Measurements from ENCODE around the gene DCTN5. TPM values are rescaled to one million over a fixed set of nuclear protein-coding genes. Genes with fewer than 3 reads are reported as not detected.

DCTN5 gene
- total and polyA plus RNA-seq, 2 donors (not counting 3 experiments of a cell fraction or from before 2014, with no cell fraction given), result 51.6 to 80.8 TPM

DNA sequence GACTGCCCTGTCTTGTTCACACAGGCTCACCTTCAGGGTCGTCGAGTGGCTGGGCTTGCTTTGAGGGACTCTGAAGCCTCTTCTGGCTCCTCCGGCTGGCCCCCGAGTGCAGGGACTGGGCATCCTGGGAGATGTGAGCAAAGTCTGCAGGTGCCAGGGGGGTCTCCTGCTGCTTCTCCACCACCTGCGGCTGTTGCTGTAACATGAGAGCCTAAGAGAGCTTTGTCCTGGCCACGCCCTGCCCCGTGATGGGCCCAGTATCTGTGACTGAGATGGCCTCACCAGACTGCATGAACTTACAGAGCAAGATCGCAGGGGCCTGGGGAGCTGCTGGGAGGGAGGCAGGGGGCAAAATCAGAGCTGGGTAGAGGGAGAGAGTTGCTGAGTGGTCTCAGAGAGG is 59.2 kb downstream of the DCTN5 start:
- Histone ChIP-seq H3K9me3 (replicated peaks; ENCODE audit: control insufficient read depth, insufficient read depth, low read length) (no peaks in the 10 kb centered on the region), H3K27ac (ENCODE audit: insufficient read depth, low read depth, low read length) (no peak overlapping the region), H3K79me2 (ENCODE audit: control insufficient read depth, insufficient read depth, low read length) (no peaks in the 10 kb centered on the region), H3K36me3 (ENCODE audit: control insufficient read depth in 2 of 2, extremely low read depth in 1 of 2, insufficient read depth in 2 of 2, low read length in 2 of 2) (no peaks in the 10 kb centered on the region), H2AFZ (ENCODE audit: low read depth, low read length) (no peak overlapping the region), H3K9ac (replicated peaks; ENCODE audit: extremely low read depth, insufficient read depth, low read length) (no peak overlapping the region), H3K4me3 (replicated peaks in 1 of 3; ENCODE audit: insufficient read depth in 1 of 3, low read depth in 1 of 3, low read length in 3 of 3) (no peak overlapping the region), H3K27me3 (ENCODE audit: control insufficient read depth in 2 of 2, insufficient read depth in 2 of 2, low read length in 2 of 2) (peaks cover 1 to 2% of the 10 kb centered on the region in 2 experiments), H3K4me2 (ENCODE audit: insufficient read depth, low read length) (no peak overlapping the region), H4K20me1 (replicated peaks; ENCODE audit: control insufficient read depth, extremely low read depth, insufficient read depth, low read length) (no peaks in the 10 kb centered on the region), H3K4me1 (ENCODE audit: control insufficient read depth, extremely low read depth, insufficient read depth, low read length) (no peaks in the 10 kb centered on the region), H3K9me1 (replicated peaks; ENCODE audit: control insufficient read depth, extremely low read depth, insufficient read depth, low read length) (no peaks in the 10 kb centered on the region)
- dilution Hi-C loops (cut with MboI; ENCODE audit: extremely low pct_ligation_motif_present, low sequenced_read_pairs) (no loop called here), intact Hi-C loops (cut with micrococcal nuclease) (no loop called here)
- TF ChIP-seq GATA2 (IDR thresholded peaks at IDR 0.05; ENCODE audit: insufficient read depth, insufficient read length, low read depth, low read length) (no peak), JUN (IDR thresholded peaks at IDR 0.05; ENCODE audit: borderline replicate concordance, insufficient read depth, insufficient read length, low read depth) (no peak)
- POLR2A ChIA-PET, result no interaction called here
- CTCF ChIA-PET, result no interaction called here
- no peak for DNase-seq (ENCODE audit: low read depth, low spot score)
- FAIRE-seq, result no peak
- BruUV-seq (replicated peaks), result no TSS peak

DNA sequence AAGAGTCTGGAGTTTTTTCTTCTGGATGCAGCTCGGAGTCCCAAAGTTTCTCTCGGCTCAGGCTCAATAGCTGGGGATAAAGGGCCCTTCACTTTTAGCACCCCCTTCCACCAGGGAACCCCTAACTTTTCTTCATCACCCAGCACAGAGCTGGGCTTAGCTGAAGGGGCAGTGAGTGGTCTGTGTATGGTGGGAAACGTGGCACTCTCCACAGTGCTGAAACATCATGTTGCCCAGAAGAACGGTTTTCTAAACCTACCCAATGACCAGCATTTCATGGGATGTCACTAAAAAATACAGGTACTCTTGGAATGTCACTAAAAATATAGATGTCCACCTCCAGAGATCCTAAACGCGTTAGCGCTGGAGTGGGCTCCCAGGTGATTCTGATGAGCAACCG is 59.8 kb downstream of the DCTN5 start:
- Histone ChIP-seq H3K9me3 (replicated peaks; ENCODE audit: control insufficient read depth, insufficient read depth, low read length) (no peaks in the 10 kb centered on the region), H3K4me1 (ENCODE audit: control insufficient read depth, extremely low read depth, insufficient read depth, low read length) (no peaks in the 10 kb centered on the region), H4K20me1 (replicated peaks; ENCODE audit: control insufficient read depth, extremely low read depth, insufficient read depth, low read length) (no peaks in the 10 kb centered on the region), H3K27me3 (ENCODE audit: control insufficient read depth in 2 of 2, insufficient read depth in 2 of 2, low read length in 2 of 2) (peaks cover 1 to 2% of the 10 kb centered on the region in 2 experiments), H3K79me2 (ENCODE audit: control insufficient read depth, insufficient read depth, low read length) (no peaks in the 10 kb centered on the region), H3K27ac (ENCODE audit: insufficient read depth, low read depth, low read length) (no peak overlapping the region), H3K4me3 (replicated peaks in 1 of 3; ENCODE audit: insufficient read depth in 1 of 3, low read depth in 1 of 3, low read length in 3 of 3) (no peak overlapping the region), H3K9ac (replicated peaks; ENCODE audit: extremely low read depth, insufficient read depth, low read length) (no peak overlapping the region), H3K4me2 (ENCODE audit: insufficient read depth, low read length) (no peak overlapping the region), H3K9me1 (replicated peaks; ENCODE audit: control insufficient read depth, extremely low read depth, insufficient read depth, low read length) (no peaks in the 10 kb centered on the region), H3K36me3 (ENCODE audit: control insufficient read depth in 2 of 2, extremely low read depth in 1 of 2, insufficient read depth in 2 of 2, low read length in 2 of 2) (no peaks in the 10 kb centered on the region), H2AFZ (ENCODE audit: low read depth, low read length) (no peak overlapping the region)
- intact Hi-C loops (cut with micrococcal nuclease) (no loop called here), dilution Hi-C loops (cut with MboI; ENCODE audit: extremely low pct_ligation_motif_present, low sequenced_read_pairs) (no loop called here)
- ChIA-PET POLR2A (interaction anchor here (0.7 kb wide), 1 partner anchor 33 kb away, joined by 5 read pairs; no protein-coding TSS in a partner anchor), CTCF (no interaction called here)
- no TSS peak for BruUV-seq (replicated peaks)
- FAIRE-seq (no peak), DNase-seq (ENCODE audit: low read depth, low spot score) (no peak)
- TF ChIP-seq JUN (IDR thresholded peaks at IDR 0.05; ENCODE audit: borderline replicate concordance, insufficient read depth, insufficient read length, low read depth) (no peak), POLR2A (IDR thresholded peaks at IDR 0.05; ENCODE audit: low read depth, low read length) (no peak), POLR2AphosphoS5 (IDR thresholded peaks at IDR 0.05; ENCODE audit: insufficient read depth, low read depth, low read length) (no peak), FOS (IDR thresholded peaks at IDR 0.05; ENCODE audit: borderline replicate concordance, insufficient read depth, low read length) (no peak), GATA2 (IDR thresholded peaks at IDR 0.05; ENCODE audit: insufficient read depth, insufficient read length, low read depth, low read length) (no peak), MYC (IDR thresholded peaks at IDR 0.05; ENCODE audit: low read depth, low read length) (no peak), EZH2 (IDR thresholded peaks at IDR 0.05; ENCODE audit: borderline replicate concordance, low read depth, low read length, severe bottlenecking) (no peak)
- TF ChIP-seq, protein P1, sequence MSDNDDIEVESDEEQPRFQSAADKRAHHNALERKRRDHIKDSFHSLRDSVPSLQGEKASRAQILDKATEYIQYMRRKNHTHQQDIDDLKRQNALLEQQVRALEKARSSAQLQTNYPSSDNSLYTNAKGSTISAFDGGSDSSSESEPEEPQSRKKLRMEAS (IDR thresholded peaks at IDR 0.05; ENCODE audit: insufficient read depth, insufficient read length), result no peak
- TF ChIP-seq, protein P2, sequence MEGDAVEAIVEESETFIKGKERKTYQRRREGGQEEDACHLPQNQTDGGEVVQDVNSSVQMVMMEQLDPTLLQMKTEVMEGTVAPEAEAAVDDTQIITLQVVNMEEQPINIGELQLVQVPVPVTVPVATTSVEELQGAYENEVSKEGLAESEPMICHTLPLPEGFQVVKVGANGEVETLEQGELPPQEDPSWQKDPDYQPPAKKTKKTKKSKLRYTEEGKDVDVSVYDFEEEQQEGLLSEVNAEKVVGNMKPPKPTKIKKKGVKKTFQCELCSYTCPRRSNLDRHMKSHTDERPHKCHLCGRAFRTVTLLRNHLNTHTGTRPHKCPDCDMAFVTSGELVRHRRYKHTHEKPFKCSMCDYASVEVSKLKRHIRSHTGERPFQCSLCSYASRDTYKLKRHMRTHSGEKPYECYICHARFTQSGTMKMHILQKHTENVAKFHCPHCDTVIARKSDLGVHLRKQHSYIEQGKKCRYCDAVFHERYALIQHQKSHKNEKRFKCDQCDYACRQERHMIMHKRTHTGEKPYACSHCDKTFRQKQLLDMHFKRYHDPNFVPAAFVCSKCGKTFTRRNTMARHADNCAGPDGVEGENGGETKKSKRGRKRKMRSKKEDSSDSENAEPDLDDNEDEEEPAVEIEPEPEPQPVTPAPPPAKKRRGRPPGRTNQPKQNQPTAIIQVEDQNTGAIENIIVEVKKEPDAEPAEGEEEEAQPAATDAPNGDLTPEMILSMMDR (IDR thresholded peaks at IDR 0.05; ENCODE audit: extremely low read depth in 1 of 2, insufficient read depth in 1 of 2, low read depth in 1 of 2, low read length in 2 of 2), result no peak
